ENCODE data around the gene GALE.
A peak's percentile ranks its signal among the peaks of the same experiment; 100 is the strongest.

GRCh38 chr1:23801338-23801748, 789 bp upstream of the GALE start:
- no peak for TF ChIP-seq CTCF (IDR thresholded peaks at IDR 0.05; ENCODE audit: extremely low read depth in 1 of 2, insufficient read depth in 1 of 2, low read depth in 1 of 2, low read length in 2 of 2)
- peak; percentile 54 for TF ChIP-seq EZH2 (IDR thresholded peaks at IDR 0.05; ENCODE audit: borderline replicate concordance, low read depth, low read length, severe bottlenecking)
- no peak for TF ChIP-seq POLR2AphosphoS5 (IDR thresholded peaks at IDR 0.05; ENCODE audit: insufficient read depth, low read depth, low read length)
- TF ChIP-seq POLR2A (IDR thresholded peaks at IDR 0.05; ENCODE audit: low read depth, low read length), result no peak
- TF ChIP-seq GATA2 (IDR thresholded peaks at IDR 0.05; ENCODE audit: insufficient read depth, insufficient read length, low read depth, low read length), result no peak

Measured in endothelial cell of umbilical vein (primary cell).